Measurements from ENCODE around the gene ZRSR2. TPM values are rescaled to one million over a fixed set of nuclear protein-coding genes. Genes with fewer than 3 reads are reported as not detected.
A peak's percentile ranks its signal among the peaks of the same experiment; 100 is the strongest.

The ZRSR2 gene
- total and polyA plus RNA-seq, 2 experiments from 2014 or later = 10.6 to 15.5 TPM

DNA sequence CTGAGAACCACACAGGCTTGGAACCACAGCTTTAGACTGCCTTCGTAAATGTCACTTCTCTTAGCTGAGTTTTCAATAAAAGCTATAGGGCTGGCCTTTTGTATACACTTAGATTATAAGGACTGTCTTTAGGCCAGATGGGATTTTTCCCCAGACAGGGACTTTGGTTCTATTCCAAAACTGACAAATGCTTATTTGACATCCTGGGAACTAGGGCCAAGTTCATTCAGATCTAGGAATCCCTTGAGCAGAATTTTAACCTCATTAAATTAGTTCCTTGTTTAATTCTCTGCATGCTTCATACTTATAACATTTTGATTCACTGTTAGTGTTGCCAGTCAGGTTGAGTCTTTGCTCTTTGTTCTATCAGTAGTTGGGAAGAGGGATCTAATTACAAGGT, 23.1 kb downstream of the ZRSR2 start:
- no peak for DNase-seq (ENCODE audit: low read depth in 1 of 2, low spot score in 1 of 2)
- Histone ChIP-seq H3K4me3 (no peak overlapping the region), H3K27ac (no peak overlapping the region), H3K9me3 (ENCODE audit: low read depth) (no peaks in the 10 kb centered on the region), H3K4me1 (ENCODE audit: low read depth) (peaks cover 19% of the 10 kb centered on the region), H3K36me3 (peaks cover 7% of the 10 kb centered on the region), H3K27me3 (no peaks in the 10 kb centered on the region)
- TF ChIP-seq, protein P1, sequence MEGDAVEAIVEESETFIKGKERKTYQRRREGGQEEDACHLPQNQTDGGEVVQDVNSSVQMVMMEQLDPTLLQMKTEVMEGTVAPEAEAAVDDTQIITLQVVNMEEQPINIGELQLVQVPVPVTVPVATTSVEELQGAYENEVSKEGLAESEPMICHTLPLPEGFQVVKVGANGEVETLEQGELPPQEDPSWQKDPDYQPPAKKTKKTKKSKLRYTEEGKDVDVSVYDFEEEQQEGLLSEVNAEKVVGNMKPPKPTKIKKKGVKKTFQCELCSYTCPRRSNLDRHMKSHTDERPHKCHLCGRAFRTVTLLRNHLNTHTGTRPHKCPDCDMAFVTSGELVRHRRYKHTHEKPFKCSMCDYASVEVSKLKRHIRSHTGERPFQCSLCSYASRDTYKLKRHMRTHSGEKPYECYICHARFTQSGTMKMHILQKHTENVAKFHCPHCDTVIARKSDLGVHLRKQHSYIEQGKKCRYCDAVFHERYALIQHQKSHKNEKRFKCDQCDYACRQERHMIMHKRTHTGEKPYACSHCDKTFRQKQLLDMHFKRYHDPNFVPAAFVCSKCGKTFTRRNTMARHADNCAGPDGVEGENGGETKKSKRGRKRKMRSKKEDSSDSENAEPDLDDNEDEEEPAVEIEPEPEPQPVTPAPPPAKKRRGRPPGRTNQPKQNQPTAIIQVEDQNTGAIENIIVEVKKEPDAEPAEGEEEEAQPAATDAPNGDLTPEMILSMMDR (IDR thresholded peaks at IDR 0.05; ENCODE audit: low read depth, low read length) = no peak

- DNase-seq (ENCODE audit: low read depth in 1 of 2, low spot score in 1 of 2) = no peak
- Histone ChIP-seq H3K27ac (no peak overlapping the region), H3K36me3 (peaks cover 9% of the 10 kb centered on the region), H3K27me3 (no peaks in the 10 kb centered on the region), H3K4me3 (no peak overlapping the region), H3K4me1 (ENCODE audit: low read depth) (peaks cover 19% of the 10 kb centered on the region), H3K9me3 (ENCODE audit: low read depth) (no peaks in the 10 kb centered on the region)
- TF ChIP-seq, protein P1 (IDR thresholded peaks at IDR 0.05; ENCODE audit: low read depth, low read length) = no peak
These were observed 24.6 kb downstream of the ZRSR2 start for GRCh38 chrX:15814771-15815365.

GRCh38 chrX:15815779-15816437, 25.6 kb downstream of the ZRSR2 start:
- no peaks in the 10 kb centered on the region for H3K27me3 ChIP-seq
- peak overlapping the region; percentile 76 for H3K27ac ChIP-seq
- peak; percentile 28 to 73 for DNase-seq (ENCODE audit: low read depth in 1 of 2, low spot score in 1 of 2)
- TF ChIP-seq, protein P1 (IDR thresholded peaks at IDR 0.05; ENCODE audit: low read depth, low read length) = peak; percentile 32
- H3K4me3 ChIP-seq = no peak overlapping the region
- H3K9me3 ChIP-seq (ENCODE audit: low read depth) = no peaks in the 10 kb centered on the region
- peaks cover 6% of the 10 kb centered on the region for H3K36me3 ChIP-seq
- peaks cover 19% of the 10 kb centered on the region for H3K4me1 ChIP-seq (ENCODE audit: low read depth)

DNA sequence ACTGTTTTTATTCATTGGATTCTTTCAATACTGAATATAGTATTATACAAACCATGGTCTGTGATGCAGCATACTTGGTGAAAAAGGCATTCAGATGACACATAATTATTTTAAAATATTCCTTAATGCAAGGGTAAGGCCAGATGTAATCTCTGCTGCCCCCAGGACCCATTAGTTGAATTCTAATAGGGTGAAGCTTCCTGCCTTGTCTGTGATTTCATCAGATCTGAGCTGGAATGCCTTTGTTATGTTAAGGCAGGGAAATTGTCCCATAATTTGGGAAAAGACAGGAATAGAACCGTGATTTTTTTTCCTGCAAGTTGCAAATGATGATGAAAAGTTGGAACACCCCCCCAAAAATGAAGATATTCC, 26.1 kb downstream of the ZRSR2 start:
- H3K36me3 ChIP-seq = peaks cover 6% of the 10 kb centered on the region
- H3K27ac ChIP-seq = peak overlapping the region; percentile 76

GRCh38 chrX:15816886-15817285, 26.6 kb downstream of the ZRSR2 start:
- Histone ChIP-seq H3K4me3 (no peak overlapping the region), H3K4me1 (ENCODE audit: low read depth) (peaks cover 19% of the 10 kb centered on the region), H3K36me3 (peaks cover 6% of the 10 kb centered on the region), H3K27ac (peak overlapping the region; percentile 76), H3K27me3 (no peaks in the 10 kb centered on the region), H3K9me3 (ENCODE audit: low read depth) (no peaks in the 10 kb centered on the region)
- peak; percentile 31 to 74 for DNase-seq (ENCODE audit: low read depth in 1 of 2, low spot score in 1 of 2)
- TF ChIP-seq, protein P1 (IDR thresholded peaks at IDR 0.05; ENCODE audit: low read depth, low read length) = no peak

More for the DNA sequence above, 26.1 kb downstream of the ZRSR2 start:
- Histone ChIP-seq H3K9me3 (ENCODE audit: low read depth) (no peaks in the 10 kb centered on the region), H3K4me1 (ENCODE audit: low read depth) (peaks cover 19% of the 10 kb centered on the region), H3K4me3 (no peak overlapping the region), H3K27me3 (no peaks in the 10 kb centered on the region)
- TF ChIP-seq, protein P1 (IDR thresholded peaks at IDR 0.05; ENCODE audit: low read depth, low read length) = no peak
- DNase-seq (ENCODE audit: low read depth in 1 of 2, low spot score in 1 of 2) = no peak

Data from cardiac muscle cell (in vitro differentiated cells and primary cell).